ENCODE data around the gene VPS35.

DNA sequence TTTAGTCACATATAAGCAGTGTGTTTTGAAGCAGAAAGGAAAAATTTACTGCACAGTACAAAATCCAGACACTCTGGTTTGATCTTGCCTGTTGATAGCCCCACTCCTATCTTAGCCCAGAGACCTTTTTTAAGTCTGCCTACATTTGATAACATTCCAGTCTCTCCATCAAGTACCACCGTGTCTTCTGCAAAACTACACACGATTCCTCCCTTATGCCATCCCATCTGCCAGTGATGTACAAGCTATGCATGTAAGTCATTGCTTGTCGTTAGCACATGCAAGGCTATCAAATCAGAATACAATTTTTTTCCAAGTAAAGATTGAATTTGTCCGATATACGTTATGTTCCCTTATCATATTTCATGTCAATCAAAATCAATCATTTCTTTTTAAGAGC is 82.7 kb downstream of the VPS35 start:
- TF ChIP-seq, protein P1, sequence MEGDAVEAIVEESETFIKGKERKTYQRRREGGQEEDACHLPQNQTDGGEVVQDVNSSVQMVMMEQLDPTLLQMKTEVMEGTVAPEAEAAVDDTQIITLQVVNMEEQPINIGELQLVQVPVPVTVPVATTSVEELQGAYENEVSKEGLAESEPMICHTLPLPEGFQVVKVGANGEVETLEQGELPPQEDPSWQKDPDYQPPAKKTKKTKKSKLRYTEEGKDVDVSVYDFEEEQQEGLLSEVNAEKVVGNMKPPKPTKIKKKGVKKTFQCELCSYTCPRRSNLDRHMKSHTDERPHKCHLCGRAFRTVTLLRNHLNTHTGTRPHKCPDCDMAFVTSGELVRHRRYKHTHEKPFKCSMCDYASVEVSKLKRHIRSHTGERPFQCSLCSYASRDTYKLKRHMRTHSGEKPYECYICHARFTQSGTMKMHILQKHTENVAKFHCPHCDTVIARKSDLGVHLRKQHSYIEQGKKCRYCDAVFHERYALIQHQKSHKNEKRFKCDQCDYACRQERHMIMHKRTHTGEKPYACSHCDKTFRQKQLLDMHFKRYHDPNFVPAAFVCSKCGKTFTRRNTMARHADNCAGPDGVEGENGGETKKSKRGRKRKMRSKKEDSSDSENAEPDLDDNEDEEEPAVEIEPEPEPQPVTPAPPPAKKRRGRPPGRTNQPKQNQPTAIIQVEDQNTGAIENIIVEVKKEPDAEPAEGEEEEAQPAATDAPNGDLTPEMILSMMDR (IDR thresholded peaks at IDR 0.05): no peak
- TF ChIP-seq CEBPB (IDR thresholded peaks at IDR 0.05) (no peak), MYC (IDR thresholded peaks at IDR 0.05; ENCODE audit: borderline replicate concordance, low read length) (no peak), BHLHE40 (IDR thresholded peaks at IDR 0.05; ENCODE audit: low read depth, low read length) (no peak), CHD2 (IDR thresholded peaks at IDR 0.05; ENCODE audit: low read length, partially characterized antibody) (no peak), CHD4 (IDR thresholded peaks at IDR 0.05; ENCODE audit: borderline replicate concordance) (no peak), EP300 (IDR thresholded peaks at IDR 0.05) (no peak), POLR2AphosphoS2 (conservative IDR thresholded peaks at IDR 0.05; ENCODE audit: low read length) (no peak), FOXS1 (CRISPR knock-in tag; IDR thresholded peaks at IDR 0.05) (no peak), ESRRA (IDR thresholded peaks at IDR 0.05; ENCODE audit: borderline replicate concordance, low read length) (no peak), FOSL2 (IDR thresholded peaks at IDR 0.05) (no peak), FOSL2 (CRISPR knock-in tag; IDR thresholded peaks at IDR 0.05) (no peak), JUNB (IDR thresholded peaks at IDR 0.05) (no peak)
- TF ChIP-seq, protein P2, sequence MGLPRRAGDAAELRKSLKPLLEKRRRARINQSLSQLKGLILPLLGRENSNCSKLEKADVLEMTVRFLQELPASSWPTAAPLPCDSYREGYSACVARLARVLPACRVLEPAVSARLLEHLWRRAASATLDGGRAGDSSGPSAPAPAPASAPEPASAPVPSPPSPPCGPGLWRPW (IDR thresholded peaks at IDR 0.05): no peak
- TF ChIP-seq, protein P3, sequence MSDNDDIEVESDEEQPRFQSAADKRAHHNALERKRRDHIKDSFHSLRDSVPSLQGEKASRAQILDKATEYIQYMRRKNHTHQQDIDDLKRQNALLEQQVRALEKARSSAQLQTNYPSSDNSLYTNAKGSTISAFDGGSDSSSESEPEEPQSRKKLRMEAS (IDR thresholded peaks at IDR 0.05): no peak

Measured in A549 (cell line).